A549 (cell line): Measurements from ENCODE around the gene CDHR4. TPM values are rescaled to one million over a fixed set of nuclear protein-coding genes. Genes with fewer than 3 reads are reported as not detected.

Source experiments
- ATAC-seq, 2 experiments: fragments of 200-7000 bp in 1 of 2; fragments of >200 bp in 1 of 2; cut with Nextera tagmentation in 1 of 2; cut with Tn5 transposase in 1 of 2; 3 replicates each; pipeline versions ENCODE4 v1.8.0 to v1.9.1; 2018 to 2020; ENCODE audit warnings: mild to moderate bottlenecking in 1 of 2, moderate library complexity in 1 of 2
- CTCF ChIA-PET: fragments of 300-600 bp; sonication (Branson Sonifier 250); formaldehyde crosslinking; extraction: SDS; loops from one replicate; lab custom pipeline; 2021; ENCODE audit warnings: antibody characterized with exemption, inconsistent platforms; lab: Yijun Ruan, JAX
- POLR2A ChIA-PET: fragments of 350-600 bp; formaldehyde crosslinking; extraction: SDS; loops from one replicate; lab custom pipeline; 2021; ENCODE audit warnings: antibody characterized with exemption, inconsistent platforms; lab: Yijun Ruan, JAX
- DNase-seq, 2 experiments: peaks; one replicate each; pipeline versions ENCODE4 v3.0.0 to v3.0.0-alpha.2; 2011 to 2016; ENCODE audit warnings: low read depth in 1 of 2, low spot score in 1 of 2
- FAIRE-seq: peaks from 2 replicates; lab custom pipeline; 2011; peaks lifted over from hg19 to GRCh38; lab: Jason Lieb, UNC
- H3K27ac ChIP-seq, 2 experiments: fragments of >200 bp; sonication (Bioruptor Twin); formaldehyde crosslinking; 3 replicates each; pipeline ENCODE4 v1.5.1; 2016 to 2017
- H3K4me1 ChIP-seq: fragments of >200 bp; sonication (Bioruptor Twin); formaldehyde crosslinking; 3 replicates; pipeline ENCODE4 v1.6.1; 2016
- H3K4me2 ChIP-seq: fragments of >200 bp; sonication (Bioruptor Twin); formaldehyde crosslinking; 3 replicates; pipeline ENCODE4 v1.6.1; 2016
- H3K4me3 ChIP-seq: fragments of >200 bp; sonication (Bioruptor Twin); formaldehyde crosslinking; 3 replicates; pipeline ENCODE4 v1.5.1; 2016
- H3K9me3 ChIP-seq: fragments of >200 bp; sonication (Bioruptor Twin); formaldehyde crosslinking; 3 replicates; pipeline ENCODE4 v1.6.1; 2016
- ATOH8 ChIP-seq: fragments of 250-450 bp; sonication (Bioruptor Pico); IDR thresholded peaks from 2 replicates; pipeline ENCODE4 v1.5.0; 2020; ENCODE audit warnings: low read depth, mild to moderate bottlenecking, moderate library complexity
- CBX8 ChIP-seq: fragments of 200-600 bp; sonication (generic); IDR thresholded peaks from 2 replicates; pipeline ENCODE4 v1.6.1; 2016
- CEBPB ChIP-seq, 2 experiments: fragments of >200 bp in 1 of 2; sonication (Bioruptor Twin) in 1 of 2; formaldehyde crosslinking in 1 of 2; IDR thresholded peaks; 2 replicates each; pipeline ENCODE4 v1.6.1; 2012 to 2016
- EHF ChIP-seq: fragments of 250-450 bp; sonication (Bioruptor Pico); IDR thresholded peaks from 2 replicates; pipeline ENCODE4 v1.5.0; 2020; ENCODE audit warnings: mild to moderate bottlenecking
- EP300 ChIP-seq, 2 experiments: fragments of >200 bp; sonication (Bioruptor Twin); formaldehyde crosslinking; IDR thresholded peaks; 2 replicates in 1 of 2; 3 replicates in 1 of 2; pipeline ENCODE4 v1.6.1; 2016 to 2017
- ESRRA ChIP-seq: fragments of 150-350 bp; IDR thresholded peaks from 2 replicates; pipeline ENCODE4 v1.6.1; 2014; ENCODE audit warnings: mild to moderate bottlenecking, low read length, borderline replicate concordance
- FOSB ChIP-seq: fragments of 250-450 bp; sonication (Bioruptor Pico); IDR thresholded peaks from 2 replicates; pipeline ENCODE4 v1.5.0; 2020; ENCODE audit warnings: mild to moderate bottlenecking, moderate library complexity
- FOSL2 ChIP-seq, 2 experiments: fragments of 450-650 bp in 1 of 2; fragments of >200 bp in 1 of 2; sonication (Bioruptor Twin) in 1 of 2; formaldehyde crosslinking; IDR thresholded peaks; 2 replicates each; pipeline versions ENCODE4 v1.5.0 to v1.6.1; 2016 to 2020; ENCODE audit warnings: mild to moderate bottlenecking in 1 of 2, moderate library complexity in 1 of 2
- GATA3 ChIP-seq: IDR thresholded peaks from 2 replicates; pipeline ENCODE4 v1.6.1; 2012; ENCODE audit warnings: borderline replicate concordance
- HOXB13 ChIP-seq: fragments of 250-450 bp; sonication (Bioruptor Pico); IDR thresholded peaks from 2 replicates; pipeline ENCODE4 v1.5.0; 2020; ENCODE audit warnings: low read depth, mild to moderate bottlenecking, moderate library complexity
- HOXB5 ChIP-seq: fragments of 250-450 bp; sonication (Bioruptor Pico); IDR thresholded peaks from 2 replicates; pipeline ENCODE4 v1.5.0; 2020; ENCODE audit warnings: mild to moderate bottlenecking, moderate library complexity
- MAFK ChIP-seq: fragments of 450-650 bp; IDR thresholded peaks from 2 replicates; pipeline ENCODE4 v1.6.1; 2014; ENCODE audit not compliant: partially characterized antibody
- MYC ChIP-seq: IDR thresholded peaks from 2 replicates; pipeline ENCODE4 v1.6.1; 2012; ENCODE audit warnings: mild to moderate bottlenecking, inconsistent platforms, low read length, improper control_type of control experiment, borderline replicate concordance
- NFE2L2 ChIP-seq: fragments of 150-350 bp; conservative IDR thresholded peaks from 2 replicates; pipeline ENCODE4 v1.6.1; 2014; ENCODE audit warnings: low read length
- NPAS2 ChIP-seq: fragments of 250-450 bp; sonication (Bioruptor Pico); IDR thresholded peaks from 2 replicates; pipeline ENCODE4 v1.8.0; 2022; ENCODE audit warnings: mild to moderate bottlenecking, moderate library complexity, borderline replicate concordance
- NR3C1 ChIP-seq: fragments of >200 bp; sonication (Bioruptor Twin); formaldehyde crosslinking; IDR thresholded peaks from 3 replicates; pipeline ENCODE4 v1.6.1; 2017
- PHF8 ChIP-seq: fragments of 200-600 bp; sonication (generic); IDR thresholded peaks from 2 replicates; pipeline ENCODE4 v1.6.1; 2016; ENCODE audit warnings: low read depth, mild to moderate bottlenecking, antibody characterized with exemption, moderate library complexity, borderline replicate concordance
- RAD21 ChIP-seq, 2 experiments: fragments of >200 bp in 1 of 2; sonication (Bioruptor Twin) in 1 of 2; formaldehyde crosslinking in 1 of 2; IDR thresholded peaks in 1 of 2; conservative IDR thresholded peaks in 1 of 2; 2 replicates in 1 of 2; 3 replicates in 1 of 2; pipeline ENCODE4 v1.6.1; 2012 to 2018; ENCODE audit warnings: inconsistent platforms in 1 of 2
- RARB ChIP-seq: fragments of 250-450 bp; sonication (Bioruptor Pico); IDR thresholded peaks from 2 replicates; pipeline ENCODE4 v1.8.0; 2021; ENCODE audit warnings: mild to moderate bottlenecking, moderate library complexity
- RFX5 ChIP-seq: fragments of 450-650 bp; IDR thresholded peaks from 2 replicates; pipeline ENCODE4 v1.7.1; 2014; ENCODE audit warnings: antibody characterized with exemption, mild to moderate bottlenecking, moderate library complexity
- RNF2 ChIP-seq: fragments of 200-600 bp; sonication (generic); IDR thresholded peaks from 2 replicates; pipeline ENCODE4 v1.6.1; 2016; ENCODE audit warnings: low read depth, mild to moderate bottlenecking, antibody characterized with exemption, moderate library complexity, borderline replicate concordance
- SMC3 ChIP-seq: fragments of >200 bp; sonication (Bioruptor Twin); formaldehyde crosslinking; IDR thresholded peaks from 3 replicates; pipeline ENCODE4 v1.6.1; 2018; ENCODE audit warnings: inconsistent platforms
- SREBF2 ChIP-seq: fragments of 450-650 bp; IDR thresholded peaks from 2 replicates; pipeline ENCODE4 v1.6.1; 2014; ENCODE audit warnings: mild to moderate bottlenecking, moderate library complexity
- USF2 ChIP-seq: fragments of 450-650 bp; IDR thresholded peaks from 2 replicates; pipeline ENCODE4 v1.6.1; 2014; ENCODE audit warnings: antibody characterized with exemption
- ZC3H11A ChIP-seq: fragments of 450-650 bp; IDR thresholded peaks from 2 replicates; pipeline ENCODE4 v1.6.1; 2014; ENCODE audit warnings: antibody characterized with exemption, mild to moderate bottlenecking
- ZFP36 ChIP-seq: fragments of 450-650 bp; IDR thresholded peaks from 2 replicates; pipeline ENCODE4 v1.6.1; 2014; ENCODE audit warnings: borderline replicate concordance; ENCODE audit not compliant: partially characterized antibody
- ZSCAN20 ChIP-seq: fragments of 250-450 bp; sonication (Bioruptor Pico); IDR thresholded peaks from 2 replicates; pipeline ENCODE4 v1.8.0; 2022; ENCODE audit warnings: mild to moderate bottlenecking, moderate library complexity
- WGBS: methylation state at CpG from one replicate; pipeline ENCODE4 v1.1.6; 2017; ENCODE audit errors: missing lambda C conversion rate; 5-methylcytosine and 5-hydroxymethylcytosine counted together
- polyA plus RNA-seq, 4 experiments: library from polyadenylated mRNA; depleted of rRNA in 3 of 4; stranded (reverse); fragments of >200 nt; fragmentation: RNase III in 1 of 4; extraction: RNeasy Plus Mini Kit Qiagen cat#74134 plus additional on column Dnase treatment in 1 of 4; gene quantifications; 2 replicates in 3 of 4; 3 replicates in 1 of 4; pipeline ENCODE4 v1.2.3, GENCODE V29; 2011 to 2017
- TF ChIP-seq, protein P1 (sequence below): fragments of 200-600 bp; sonication (generic); IDR thresholded peaks from 2 replicates; pipeline ENCODE4 v1.6.1; 2016; ENCODE audit warnings: antibody characterized with exemption, mild to moderate bottlenecking, moderate library complexity
- TF ChIP-seq, protein P2 (sequence below): fragments of >200 bp; sonication (Bioruptor Twin); formaldehyde crosslinking; IDR thresholded peaks from 3 replicates; pipeline ENCODE4 v1.5.1; 2016

The CDHR4 gene
- polyA plus RNA-seq, 2 of the 4 experiments (the other 2 are of a cell fraction): 0.54 to 0.66 TPM

GRCh38 chr3:49840388-49840787 lies 40.7 kb upstream of the CDHR4 start:
- DNase-seq (no peak), FAIRE-seq (no peak), ATAC-seq (no peak)
- no peaks in the 10 kb centered on the region for H3K9me3 ChIP-seq
- no peak overlapping the region for H3K4me2 ChIP-seq
- H3K4me1 ChIP-seq: no peaks in the 10 kb centered on the region
- H3K27ac ChIP-seq: no peak overlapping the region
- POLR2A ChIA-PET: no interaction called here
- TF ChIP-seq NR3C1 (no peak), ATOH8 (CRISPR knock-in tag) (no peak), ZSCAN20 (CRISPR knock-in tag) (no peak), ZC3H11A (no peak), EHF (CRISPR knock-in tag) (no peak), ZFP36 (no peak), RNF2 (no peak), NFE2L2 (no peak), MAFK (no peak)
- TF ChIP-seq, protein P1, sequence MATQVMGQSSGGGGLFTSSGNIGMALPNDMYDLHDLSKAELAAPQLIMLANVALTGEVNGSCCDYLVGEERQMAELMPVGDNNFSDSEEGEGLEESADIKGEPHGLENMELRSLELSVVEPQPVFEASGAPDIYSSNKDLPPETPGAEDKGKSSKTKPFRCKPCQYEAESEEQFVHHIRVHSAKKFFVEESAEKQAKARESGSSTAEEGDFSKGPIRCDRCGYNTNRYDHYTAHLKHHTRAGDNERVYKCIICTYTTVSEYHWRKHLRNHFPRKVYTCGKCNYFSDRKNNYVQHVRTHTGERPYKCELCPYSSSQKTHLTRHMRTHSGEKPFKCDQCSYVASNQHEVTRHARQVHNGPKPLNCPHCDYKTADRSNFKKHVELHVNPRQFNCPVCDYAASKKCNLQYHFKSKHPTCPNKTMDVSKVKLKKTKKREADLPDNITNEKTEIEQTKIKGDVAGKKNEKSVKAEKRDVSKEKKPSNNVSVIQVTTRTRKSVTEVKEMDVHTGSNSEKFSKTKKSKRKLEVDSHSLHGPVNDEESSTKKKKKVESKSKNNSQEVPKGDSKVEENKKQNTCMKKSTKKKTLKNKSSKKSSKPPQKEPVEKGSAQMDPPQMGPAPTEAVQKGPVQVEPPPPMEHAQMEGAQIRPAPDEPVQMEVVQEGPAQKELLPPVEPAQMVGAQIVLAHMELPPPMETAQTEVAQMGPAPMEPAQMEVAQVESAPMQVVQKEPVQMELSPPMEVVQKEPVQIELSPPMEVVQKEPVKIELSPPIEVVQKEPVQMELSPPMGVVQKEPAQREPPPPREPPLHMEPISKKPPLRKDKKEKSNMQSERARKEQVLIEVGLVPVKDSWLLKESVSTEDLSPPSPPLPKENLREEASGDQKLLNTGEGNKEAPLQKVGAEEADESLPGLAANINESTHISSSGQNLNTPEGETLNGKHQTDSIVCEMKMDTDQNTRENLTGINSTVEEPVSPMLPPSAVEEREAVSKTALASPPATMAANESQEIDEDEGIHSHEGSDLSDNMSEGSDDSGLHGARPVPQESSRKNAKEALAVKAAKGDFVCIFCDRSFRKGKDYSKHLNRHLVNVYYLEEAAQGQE: no peak
- no peak overlapping the region for H3K4me3 ChIP-seq
- WGBS: 67% methylated on average over 2 of the region's 2 CpGs
- CTCF ChIA-PET: interaction anchor here (0.5 to 6.6 kb wide), 14 partner anchors 12 to 300 kb away, joined by 3 to 119 read pairs (median 22); partner anchors contain the start of genes AMIGO3, CDHR4, INKA1 and MST1R

DNA sequence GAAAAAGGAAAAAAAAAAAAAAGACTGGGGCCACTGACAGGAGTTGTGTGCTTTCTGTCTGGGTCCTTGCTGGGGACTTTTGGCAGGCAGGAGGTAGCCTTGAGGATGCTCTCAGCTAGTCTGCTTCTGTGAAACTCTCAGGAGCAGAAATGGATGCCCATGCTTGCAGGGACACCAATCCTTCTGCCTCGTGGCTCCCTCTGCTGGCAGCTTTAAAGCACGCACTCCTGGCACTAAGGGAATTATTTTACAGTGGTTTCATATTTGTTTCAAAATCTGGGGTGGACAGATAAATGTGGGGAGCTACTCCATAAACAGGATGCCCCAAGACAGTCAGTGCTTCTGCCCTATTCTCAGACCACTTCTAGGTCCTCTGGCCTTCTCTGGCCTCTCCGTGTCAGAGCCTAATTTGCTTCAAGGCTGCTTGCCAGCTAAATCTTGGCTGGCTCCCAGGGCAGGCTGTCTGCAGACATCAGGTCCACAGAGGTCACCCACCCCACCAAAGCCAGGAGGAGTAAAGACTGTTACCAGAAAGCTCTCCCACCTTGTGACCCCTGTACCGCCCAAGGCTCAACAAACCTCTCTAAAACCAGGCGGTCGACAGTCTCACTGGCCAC lies 39.6 kb upstream of the CDHR4 start:
- CTCF ChIA-PET: interaction anchor here (0.6 to 6.6 kb wide), 49 partner anchors 8 to 1008 kb away, joined by 3 to 119 read pairs (median 4); partner anchors contain the start of genes AMIGO3, CAMKV, CDHR4 and INKA1

More for the DNA sequence above, 39.6 kb upstream of the CDHR4 start:
- DNase-seq (peak; percentile 40 to 72), FAIRE-seq (no peak), ATAC-seq (peak; percentile 82 to 91; a peak in 5 of 6 replicates)
- Histone ChIP-seq H3K4me2 (no peak overlapping the region), H3K4me3 (no peak overlapping the region), H3K27ac (no peak overlapping the region), H3K9me3 (no peaks in the 10 kb centered on the region), H3K4me1 (no peaks in the 10 kb centered on the region)
- TF ChIP-seq RFX5 (no peak), PHF8 (no peak), HOXB13 (no peak), EP300 (IDR thresholded peaks at IDR 0.05) (no peak), GATA3 (no peak), FOSL2 (IDR thresholded peaks at IDR 0.05) (no peak), FOSL2 (CRISPR knock-in tag; IDR thresholded peaks at IDR 0.05) (no peak), HOXB5 (CRISPR knock-in tag) (no peak), CEBPB (IDR thresholded peaks at IDR 0.05) (no peak), RAD21 (conservative IDR thresholded peaks at IDR 0.05 in 1 of 2, IDR thresholded peaks at IDR 0.05 in 1 of 2) (peak; percentile 70 to 71), SMC3 (peak; percentile 79), USF2 (no peak), CBX8 (no peak), FOSB (CRISPR knock-in tag) (no peak), NPAS2 (CRISPR knock-in tag) (no peak), ESRRA (no peak), NR3C1 (no peak), SREBF2 (no peak), ZC3H11A (no peak), MYC (no peak), EHF (CRISPR knock-in tag) (no peak), RARB (CRISPR knock-in tag) (no peak), ZFP36 (no peak)
- TF ChIP-seq, protein P2, sequence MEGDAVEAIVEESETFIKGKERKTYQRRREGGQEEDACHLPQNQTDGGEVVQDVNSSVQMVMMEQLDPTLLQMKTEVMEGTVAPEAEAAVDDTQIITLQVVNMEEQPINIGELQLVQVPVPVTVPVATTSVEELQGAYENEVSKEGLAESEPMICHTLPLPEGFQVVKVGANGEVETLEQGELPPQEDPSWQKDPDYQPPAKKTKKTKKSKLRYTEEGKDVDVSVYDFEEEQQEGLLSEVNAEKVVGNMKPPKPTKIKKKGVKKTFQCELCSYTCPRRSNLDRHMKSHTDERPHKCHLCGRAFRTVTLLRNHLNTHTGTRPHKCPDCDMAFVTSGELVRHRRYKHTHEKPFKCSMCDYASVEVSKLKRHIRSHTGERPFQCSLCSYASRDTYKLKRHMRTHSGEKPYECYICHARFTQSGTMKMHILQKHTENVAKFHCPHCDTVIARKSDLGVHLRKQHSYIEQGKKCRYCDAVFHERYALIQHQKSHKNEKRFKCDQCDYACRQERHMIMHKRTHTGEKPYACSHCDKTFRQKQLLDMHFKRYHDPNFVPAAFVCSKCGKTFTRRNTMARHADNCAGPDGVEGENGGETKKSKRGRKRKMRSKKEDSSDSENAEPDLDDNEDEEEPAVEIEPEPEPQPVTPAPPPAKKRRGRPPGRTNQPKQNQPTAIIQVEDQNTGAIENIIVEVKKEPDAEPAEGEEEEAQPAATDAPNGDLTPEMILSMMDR: peak; percentile 76
- POLR2A ChIA-PET: interaction anchor here (0.6 kb wide), 1 partner anchor 166 kb away, joined by 3 read pairs; no protein-coding TSS in a partner anchor
- WGBS: 43% methylated on average over 6 of the region's 6 CpGs
